ENCODE results near the gene MYO5B. TPM values are rescaled to one million over a fixed set of nuclear protein-coding genes. Genes with fewer than 3 reads are reported as not detected.

The MYO5B gene
- polyA plus RNA-seq, 1 of the 3 experiments (the other 2 are of a cell fraction) = 1.3 TPM

- peaks cover 0 to 6% of the 10 kb centered on the region in 2 experiments; a peak in 1 of 4 replicates for H3K4me1 ChIP-seq (ENCODE audit: control insufficient read depth in 1 of 2, insufficient read depth in 2 of 2, low read depth in 1 of 2, low read length in 1 of 2)
- H3K9ac ChIP-seq = no peak overlapping the region
- TF ChIP-seq SIN3A (IDR thresholded peaks at IDR 0.05; ENCODE audit: borderline replicate concordance, low read depth, low read length) = no peak
- TF ChIP-seq SMC3 (IDR thresholded peaks at IDR 0.05; ENCODE audit: low read depth, low read length) = no peak
- TF ChIP-seq, protein P1, sequence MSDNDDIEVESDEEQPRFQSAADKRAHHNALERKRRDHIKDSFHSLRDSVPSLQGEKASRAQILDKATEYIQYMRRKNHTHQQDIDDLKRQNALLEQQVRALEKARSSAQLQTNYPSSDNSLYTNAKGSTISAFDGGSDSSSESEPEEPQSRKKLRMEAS (IDR thresholded peaks at IDR 0.05; ENCODE audit: low read depth) = no peak
- TF ChIP-seq FOXM1 (IDR thresholded peaks at IDR 0.05; ENCODE audit: low read depth) = no peak
- no peak for DNase-seq
- CTCF ChIA-PET = interaction anchor here (1.2 kb wide), 1 partner anchor 189 kb away, joined by 3 read pairs; no protein-coding TSS in a partner anchor
- no peaks in the 10 kb centered on the region for H3K9me2 ChIP-seq
- peaks cover 9% of the 10 kb centered on the region for H3F3A ChIP-seq (replicated peaks; ENCODE audit: insufficient read depth)
- no peak overlapping the region for H3K4me3 ChIP-seq (ENCODE audit: low read depth in 2 of 2, low read length in 1 of 2)
- no peaks in the 10 kb centered on the region for H3K36me3 ChIP-seq (replicated peaks in 1 of 2; ENCODE audit: control insufficient read depth in 1 of 2, insufficient read depth in 2 of 2, low read length in 1 of 2)
- no peak overlapping the region for H3K27ac ChIP-seq (ENCODE audit: low read depth in 2 of 2, low read length in 1 of 2)
- H3K79me2 ChIP-seq (ENCODE audit: insufficient read depth) = no peaks in the 10 kb centered on the region
- POLR2A ChIA-PET = no interaction called here
- no peaks in the 10 kb centered on the region for H3K9me3 ChIP-seq
- 49% methylated on average over 4 of the region's 4 CpGs for WGBS (ENCODE audit: low lambda C conversion rate)
- no peak overlapping the region for H2AFZ ChIP-seq (ENCODE audit: low read depth)
- H4K20me1 ChIP-seq (ENCODE audit: insufficient read depth) = no peaks in the 10 kb centered on the region
- H3K4me2 ChIP-seq = no peak overlapping the region
- peaks cover 7% of the 10 kb centered on the region; the same call in 1 of the 2 replicates for H3K27me3 ChIP-seq (ENCODE audit: insufficient read depth)
These were observed 180.3 kb downstream of the MYO5B start for GRCh38 chr18:50014606-50015005.

DNA sequence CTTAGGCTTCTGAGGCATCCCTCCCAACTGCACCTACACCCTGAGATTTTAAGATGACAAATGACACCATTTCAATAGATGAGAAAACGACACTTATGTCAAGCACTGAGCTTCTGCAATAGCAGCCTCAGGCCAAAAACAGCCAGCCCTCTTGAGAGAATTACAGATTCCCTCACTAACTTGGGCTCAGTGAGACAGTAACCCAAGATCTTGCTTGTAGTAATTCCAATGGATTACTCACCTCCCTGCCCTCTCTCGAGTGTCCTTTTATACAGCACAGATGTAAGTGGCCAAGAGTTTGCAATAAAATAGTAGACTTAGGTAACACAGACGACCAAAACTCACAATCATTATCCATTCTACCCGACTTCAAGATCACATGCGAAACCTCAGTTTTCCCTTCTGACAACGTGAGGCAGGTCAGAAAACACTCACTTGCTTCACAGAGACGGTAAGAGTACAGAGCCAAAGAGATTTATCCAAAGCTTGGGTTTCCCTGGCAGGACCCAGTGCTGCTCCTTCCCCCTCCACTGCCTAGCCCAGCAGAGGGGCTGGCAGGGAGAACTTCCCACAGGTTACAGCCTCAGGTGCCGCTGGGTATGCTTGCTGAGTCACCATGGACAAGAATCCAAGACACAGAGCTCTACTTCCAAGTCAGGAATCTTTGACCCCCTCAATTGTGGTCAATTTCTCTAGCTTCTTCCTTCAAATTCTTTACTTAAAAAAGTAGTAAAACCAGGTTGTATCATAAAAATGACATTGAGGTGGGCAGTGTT is 181.4 kb downstream of the MYO5B start:
- Histone ChIP-seq H3K9me2 (no peaks in the 10 kb centered on the region), H2AFZ (ENCODE audit: low read depth) (no peak overlapping the region), H3K79me2 (ENCODE audit: insufficient read depth) (no peaks in the 10 kb centered on the region), H3K9ac (no peak overlapping the region), H3K27me3 (ENCODE audit: insufficient read depth) (0 out of 2 replicates have a peak, but pooled peaks cover 7% of the 10 kb centered on the region), H3K9me3 (no peaks in the 10 kb centered on the region), H4K20me1 (ENCODE audit: insufficient read depth) (no peaks in the 10 kb centered on the region), H3K36me3 (replicated peaks in 1 of 2; ENCODE audit: control insufficient read depth in 1 of 2, insufficient read depth in 2 of 2, low read length in 1 of 2) (no peaks in the 10 kb centered on the region), H3K4me3 (ENCODE audit: low read depth in 2 of 2, low read length in 1 of 2) (no peak overlapping the region), H3K4me2 (no peak overlapping the region), H3K27ac (ENCODE audit: low read depth in 2 of 2, low read length in 1 of 2) (no peak overlapping the region), H3K4me1 (ENCODE audit: control insufficient read depth in 1 of 2, insufficient read depth in 2 of 2, low read depth in 1 of 2, low read length in 1 of 2) (peaks cover 0 to 6% of the 10 kb centered on the region in 2 experiments; a peak in 1 of 4 replicates), H3F3A (replicated peaks; ENCODE audit: insufficient read depth) (peaks cover 9% of the 10 kb centered on the region)
- POLR2A ChIA-PET = no interaction called here
- no peak for DNase-seq
- CTCF ChIA-PET = interaction anchor here (1.2 kb wide), 1 partner anchor 191 kb away, joined by 3 read pairs; no protein-coding TSS in a partner anchor
- 35% methylated on average over 8 of the region's 8 CpGs for WGBS (ENCODE audit: low lambda C conversion rate)
- TF ChIP-seq CHD2 (IDR thresholded peaks at IDR 0.05; ENCODE audit: low read length, partially characterized antibody) (no peak), ELF1 (IDR thresholded peaks at IDR 0.05) (no peak), TEAD4 (IDR thresholded peaks at IDR 0.05; ENCODE audit: borderline replicate concordance, insufficient read depth) (no peak), FOSL2 (IDR thresholded peaks at IDR 0.05; ENCODE audit: borderline replicate concordance, low read depth) (no peak), NRF1 (IDR thresholded peaks at IDR 0.05; ENCODE audit: low read depth, low read length) (no peak)

DNA sequence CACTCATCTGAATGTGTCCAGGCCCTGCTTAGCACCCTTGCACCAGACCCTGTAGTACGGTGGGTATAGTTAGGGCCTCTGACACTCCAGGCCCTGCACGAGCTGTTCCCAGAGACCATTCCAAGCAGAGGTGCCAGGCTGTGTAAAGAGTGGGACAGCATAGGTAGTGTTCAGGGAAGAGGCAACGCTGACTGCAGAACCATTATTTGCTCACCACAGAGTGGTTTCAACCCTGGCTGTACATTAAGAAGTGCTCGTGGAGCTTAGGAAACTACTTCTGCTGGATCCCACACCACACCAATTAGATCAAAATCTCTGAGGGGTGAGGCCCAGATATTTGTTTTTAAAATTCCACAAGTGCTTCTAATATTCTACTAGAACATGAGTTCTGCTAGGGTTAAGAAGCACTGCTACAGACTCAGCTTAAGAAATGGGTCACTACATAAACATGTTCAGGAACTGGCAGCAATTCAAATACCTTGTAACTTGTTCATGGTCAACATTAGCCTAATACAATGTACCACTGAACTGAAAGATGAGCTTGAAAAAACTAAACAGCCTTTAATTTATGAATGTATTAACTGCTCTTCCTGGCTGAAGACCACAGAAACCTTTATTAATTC is 183.0 kb downstream of the MYO5B start:
- H3K27me3 ChIP-seq (ENCODE audit: insufficient read depth) = 0 out of 2 replicates have a peak, but pooled peaks cover 7% of the 10 kb centered on the region
- TF ChIP-seq FOSL2 (IDR thresholded peaks at IDR 0.05; ENCODE audit: borderline replicate concordance, low read depth) = no peak
- no peak for TF ChIP-seq MXI1 (IDR thresholded peaks at IDR 0.05; ENCODE audit: low read depth, low read length)
- TF ChIP-seq NFIC (IDR thresholded peaks at IDR 0.05; ENCODE audit: borderline replicate concordance) = peak; percentile 31; the same call in 1 of the 2 replicates
- H2AFZ ChIP-seq (ENCODE audit: low read depth) = no peak overlapping the region
- peak overlapping the region; percentile 28 for H3K4me2 ChIP-seq
- H3K27ac ChIP-seq (ENCODE audit: low read depth in 2 of 2, low read length in 1 of 2) = no peak overlapping the region
- H3K4me3 ChIP-seq (ENCODE audit: low read depth in 2 of 2, low read length in 1 of 2) = no peak overlapping the region
- CTCF ChIA-PET = interaction anchor here (0.9 to 1.8 kb wide), 3 partner anchors 11 to 345 kb away, joined by 3 to 7 read pairs (median 3); no protein-coding TSS in a partner anchor
- no peak overlapping the region for H3K9ac ChIP-seq
- no peaks in the 10 kb centered on the region for H3K79me2 ChIP-seq (ENCODE audit: insufficient read depth)
- POLR2A ChIA-PET = no interaction called here
- H4K20me1 ChIP-seq (ENCODE audit: insufficient read depth) = no peaks in the 10 kb centered on the region
- H3K4me1 ChIP-seq (ENCODE audit: control insufficient read depth in 1 of 2, insufficient read depth in 2 of 2, low read depth in 1 of 2, low read length in 1 of 2) = peaks cover 0 to 6% of the 10 kb centered on the region in 2 experiments; a peak in 1 of 4 replicates
- no peak for DNase-seq
- peaks cover 9% of the 10 kb centered on the region for H3F3A ChIP-seq (replicated peaks; ENCODE audit: insufficient read depth)
- no peaks in the 10 kb centered on the region for H3K36me3 ChIP-seq (replicated peaks in 1 of 2; ENCODE audit: control insufficient read depth in 1 of 2, insufficient read depth in 2 of 2, low read length in 1 of 2)
- no peaks in the 10 kb centered on the region for H3K9me3 ChIP-seq
- 41% methylated on average over 4 of the region's 4 CpGs for WGBS (ENCODE audit: low lambda C conversion rate)
- no peaks in the 10 kb centered on the region for H3K9me2 ChIP-seq

Measured in SK-N-SH (cell line).